ENCODE results near the gene ALCAM. TPM values are rescaled to one million over a fixed set of nuclear protein-coding genes. Genes with fewer than 3 reads are reported as not detected.

The ALCAM gene
- polyA plus RNA-seq, 4 donors: 9.2 to 27.9 (median 12.5) TPM

DNA sequence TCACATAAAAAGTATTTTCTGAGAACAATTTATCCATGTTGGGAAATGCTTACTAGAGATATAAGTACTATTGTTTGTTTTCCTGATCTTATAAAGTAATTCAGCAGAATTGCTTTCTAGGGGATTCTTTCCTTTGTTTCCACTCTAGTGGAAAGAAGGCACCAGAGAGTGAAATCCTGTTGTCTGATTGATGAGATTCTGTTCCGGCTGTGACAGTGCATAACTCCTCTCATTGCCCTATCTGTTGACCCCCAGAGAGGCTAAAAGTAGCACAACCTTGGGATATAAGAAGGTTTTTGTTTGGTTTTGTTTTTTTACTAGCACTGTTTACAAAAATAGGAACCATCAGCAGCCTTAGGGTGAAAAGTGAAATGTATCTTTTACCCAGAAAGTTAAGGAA, 114.1 kb downstream of the ALCAM start:
- no peak overlapping the region for H3K4me3 ChIP-seq (ENCODE audit: low read depth in 1 of 3, low read length in 3 of 3)
- no peaks in the 10 kb centered on the region for H3K36me3 ChIP-seq (ENCODE audit: control insufficient read depth in 3 of 3, insufficient read depth in 2 of 3, low read depth in 1 of 3, low read length in 3 of 3)
- WGBS, 3 donors: 73 to 89% (median 88%) methylated on average over 1 of the region's 1 CpG
- no peaks in the 10 kb centered on the region for H3K27me3 ChIP-seq (ENCODE audit: control insufficient read depth in 3 of 3, insufficient read depth in 3 of 3, low read length in 3 of 3)
- DNase-seq (no peak), FAIRE-seq (no peak)
- no peak overlapping the region for H3K27ac ChIP-seq (ENCODE audit: low read depth in 1 of 3, low read length in 2 of 3)
- H3K4me1 ChIP-seq (ENCODE audit: control insufficient read depth in 3 of 3, insufficient read depth in 2 of 3, low read depth in 1 of 3, low read length in 2 of 3): no peaks in the 10 kb centered on the region
- H3K9me3 ChIP-seq (ENCODE audit: control insufficient read depth in 2 of 2, insufficient read depth in 1 of 2, low read depth in 1 of 2, low read length in 1 of 2): peaks cover 0 to 2% of the 10 kb centered on the region in 2 donors

DNA sequence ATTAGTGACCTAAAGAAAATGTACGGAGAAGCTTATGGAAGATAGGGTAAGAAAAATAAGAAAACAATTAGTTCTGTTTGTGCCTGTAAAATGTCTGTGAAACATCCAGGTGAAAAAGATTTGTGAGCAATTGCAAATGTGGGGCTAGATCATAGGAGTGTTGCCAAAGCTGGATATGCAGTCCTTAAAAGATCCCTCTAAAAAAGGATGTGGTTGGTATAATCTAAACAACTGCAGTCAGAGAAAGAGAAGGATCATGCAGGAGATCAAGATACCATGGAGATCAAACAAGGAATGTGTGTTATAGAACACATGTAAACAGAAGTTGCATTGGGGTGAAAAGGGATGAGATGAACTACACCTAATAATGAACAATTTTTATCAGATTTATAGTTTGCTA, 116.8 kb downstream of the ALCAM start:
- no peaks in the 10 kb centered on the region for H3K27me3 ChIP-seq (ENCODE audit: control insufficient read depth in 3 of 3, insufficient read depth in 3 of 3, low read length in 3 of 3)
- DNase-seq (no peak), FAIRE-seq (no peak)
- H3K4me3 ChIP-seq (ENCODE audit: low read depth in 1 of 3, low read length in 3 of 3): no peak overlapping the region
- WGBS, 3 donors: 49 to 87% (median 52%) methylated on average over 1 of the region's 1 CpG
- no peaks in the 10 kb centered on the region for H3K36me3 ChIP-seq (ENCODE audit: control insufficient read depth in 3 of 3, insufficient read depth in 2 of 3, low read depth in 1 of 3, low read length in 3 of 3)
- no peaks in the 10 kb centered on the region for H3K4me1 ChIP-seq (ENCODE audit: control insufficient read depth in 3 of 3, insufficient read depth in 2 of 3, low read depth in 1 of 3, low read length in 2 of 3)
- H3K9me3 ChIP-seq (ENCODE audit: control insufficient read depth in 2 of 2, insufficient read depth in 1 of 2, low read depth in 1 of 2, low read length in 1 of 2): no peaks in the 10 kb centered on the region
- no peak overlapping the region for H3K27ac ChIP-seq (ENCODE audit: low read depth in 1 of 3, low read length in 2 of 3)

DNA sequence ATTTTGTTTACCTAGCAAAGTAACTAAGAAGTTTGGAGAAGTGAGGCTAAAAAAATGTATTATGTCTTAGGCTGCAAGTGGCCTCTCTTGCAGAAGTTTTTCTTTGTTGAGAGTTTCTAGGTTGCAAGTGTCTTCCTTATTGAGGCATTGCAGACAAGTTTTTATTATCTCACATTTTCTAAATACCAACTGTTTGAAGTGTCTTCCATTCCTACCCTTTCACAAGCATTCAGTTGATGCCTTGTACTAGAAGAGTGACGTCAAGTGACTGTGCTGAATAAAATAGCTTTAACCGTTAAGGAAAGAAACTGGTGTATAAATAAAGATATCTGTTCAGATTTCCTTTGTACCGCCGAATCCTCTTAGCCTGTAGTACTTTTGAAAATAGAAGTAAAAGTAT, 123.3 kb downstream of the ALCAM start:
- H3K27me3 ChIP-seq (ENCODE audit: control insufficient read depth in 3 of 3, insufficient read depth in 3 of 3, low read length in 3 of 3): no peaks in the 10 kb centered on the region
- FAIRE-seq: no peak
- peaks cover 0 to 8% of the 10 kb centered on the region in 2 donors for H3K9me3 ChIP-seq (ENCODE audit: control insufficient read depth in 2 of 2, insufficient read depth in 1 of 2, low read depth in 1 of 2, low read length in 1 of 2)
- no peak for DNase-seq
- H3K4me3 ChIP-seq (ENCODE audit: low read depth in 1 of 3, low read length in 3 of 3): no peak overlapping the region
- no peak overlapping the region for H3K27ac ChIP-seq (ENCODE audit: low read depth in 1 of 3, low read length in 2 of 3)
- H3K36me3 ChIP-seq (ENCODE audit: control insufficient read depth in 3 of 3, insufficient read depth in 2 of 3, low read depth in 1 of 3, low read length in 3 of 3): peaks cover 0 to 3% (median 0%) of the 10 kb centered on the region in 3 donors
- WGBS, 3 donors: 97 to 98% (median 98%) methylated on average over 4 of the region's 4 CpGs
- H3K4me1 ChIP-seq (ENCODE audit: control insufficient read depth in 3 of 3, insufficient read depth in 2 of 3, low read depth in 1 of 3, low read length in 2 of 3): no peaks in the 10 kb centered on the region

DNA sequence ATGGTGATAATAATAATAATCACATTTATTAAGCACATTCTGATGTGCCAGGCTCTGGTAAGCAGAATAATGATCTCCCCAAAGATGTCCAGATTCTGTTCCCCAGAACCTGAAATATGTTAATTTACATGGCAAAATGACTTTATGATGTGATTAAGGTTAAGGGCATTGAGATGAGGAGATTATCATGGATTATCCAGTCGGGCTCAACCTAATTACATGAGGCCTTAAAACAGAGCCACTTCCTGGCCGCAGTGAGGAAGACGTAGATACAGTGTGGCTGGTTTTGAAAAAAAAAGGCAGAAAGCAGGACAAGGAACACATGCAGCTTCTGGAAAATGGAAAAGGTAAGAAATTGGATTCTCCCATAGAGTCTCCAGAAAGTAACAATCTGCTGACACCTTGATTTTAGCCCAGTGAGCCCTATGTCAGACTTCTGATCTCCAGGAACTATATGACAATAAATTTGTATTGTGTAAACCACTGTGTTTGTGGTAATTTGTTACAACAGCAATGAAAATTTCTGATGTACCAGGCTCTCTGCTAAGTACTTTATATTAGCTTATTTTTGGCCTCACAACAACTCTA, 126.7 kb downstream of the ALCAM start:
- DNase-seq (no peak), FAIRE-seq (no peak)
- no peaks in the 10 kb centered on the region for H3K27me3 ChIP-seq (ENCODE audit: control insufficient read depth in 3 of 3, insufficient read depth in 3 of 3, low read length in 3 of 3)
- peaks cover 0 to 8% of the 10 kb centered on the region in 2 donors for H3K9me3 ChIP-seq (ENCODE audit: control insufficient read depth in 2 of 2, insufficient read depth in 1 of 2, low read depth in 1 of 2, low read length in 1 of 2)
- no peak overlapping the region for H3K4me3 ChIP-seq (ENCODE audit: low read depth in 1 of 3, low read length in 3 of 3)
- no peak overlapping the region for H3K27ac ChIP-seq (ENCODE audit: low read depth in 1 of 3, low read length in 2 of 3)
- 90 to 92% (median 90%) methylated on average over 3 of the region's 3 CpGs for WGBS, 3 donors
- H3K4me1 ChIP-seq (ENCODE audit: control insufficient read depth in 3 of 3, insufficient read depth in 2 of 3, low read depth in 1 of 3, low read length in 2 of 3): no peaks in the 10 kb centered on the region
- H3K36me3 ChIP-seq (ENCODE audit: control insufficient read depth in 3 of 3, insufficient read depth in 2 of 3, low read depth in 1 of 3, low read length in 3 of 3): peaks cover 0 to 3% (median 0%) of the 10 kb centered on the region in 3 donors

DNA sequence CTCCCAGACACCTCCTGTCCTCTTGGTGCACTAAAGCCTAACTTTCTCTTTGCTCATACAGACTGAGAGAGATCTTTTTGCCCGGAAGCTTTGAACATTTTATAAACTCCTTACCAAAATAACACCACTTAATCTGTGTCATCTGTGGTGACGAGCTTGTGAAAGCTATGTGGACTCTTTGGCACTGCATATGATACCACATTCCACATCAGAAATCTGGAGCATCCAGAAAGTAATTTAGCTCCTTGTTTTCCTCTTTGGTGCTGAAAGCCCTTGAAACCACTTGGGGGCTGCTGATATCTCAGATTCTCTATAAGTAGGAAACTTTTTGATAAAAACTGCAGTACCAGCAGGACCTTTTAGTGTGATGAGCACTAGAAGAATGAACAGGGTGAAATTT, 128.3 kb downstream of the ALCAM start:
- DNase-seq: no peak
- no peaks in the 10 kb centered on the region for H3K4me1 ChIP-seq (ENCODE audit: control insufficient read depth in 3 of 3, insufficient read depth in 2 of 3, low read depth in 1 of 3, low read length in 2 of 3)
- no peaks in the 10 kb centered on the region for H3K27me3 ChIP-seq (ENCODE audit: control insufficient read depth in 3 of 3, insufficient read depth in 3 of 3, low read length in 3 of 3)
- 77 to 90% (median 88%) methylated on average over 2 of the region's 2 CpGs for WGBS, 3 donors
- peaks cover 0 to 3% (median 0%) of the 10 kb centered on the region in 3 donors for H3K36me3 ChIP-seq (ENCODE audit: control insufficient read depth in 3 of 3, insufficient read depth in 2 of 3, low read depth in 1 of 3, low read length in 3 of 3)
- no peak overlapping the region for H3K27ac ChIP-seq (ENCODE audit: low read depth in 1 of 3, low read length in 2 of 3)
- FAIRE-seq: no peak
- H3K9me3 ChIP-seq (ENCODE audit: control insufficient read depth in 2 of 2, insufficient read depth in 1 of 2, low read depth in 1 of 2, low read length in 1 of 2): peaks cover 0 to 8% of the 10 kb centered on the region in 2 donors
- H3K4me3 ChIP-seq (ENCODE audit: low read depth in 1 of 3, low read length in 3 of 3): no peak overlapping the region

DNA sequence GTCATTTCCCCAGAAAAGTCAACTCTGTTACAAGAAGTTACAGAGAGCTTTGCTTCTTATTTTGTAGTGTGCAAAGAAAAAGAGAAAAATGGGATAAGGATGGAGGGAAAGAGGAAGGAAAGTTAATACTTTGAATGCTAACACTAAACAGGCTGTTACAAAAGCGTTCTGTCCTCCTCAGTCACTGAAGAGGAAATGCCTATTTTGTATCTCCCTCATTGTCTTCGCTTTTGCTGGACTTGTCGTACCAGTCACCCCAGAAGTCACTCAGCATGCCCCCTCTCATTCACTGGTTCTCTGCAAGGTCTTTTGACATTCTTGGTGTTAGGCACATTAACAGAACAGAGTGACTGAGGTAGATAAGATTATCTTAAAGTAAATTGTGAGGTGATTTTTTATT, 129.6 kb downstream of the ALCAM start:
- Histone ChIP-seq H3K27ac (ENCODE audit: low read depth in 1 of 3, low read length in 2 of 3) (no peak overlapping the region), H3K36me3 (ENCODE audit: control insufficient read depth in 3 of 3, insufficient read depth in 2 of 3, low read depth in 1 of 3, low read length in 3 of 3) (no peaks in the 10 kb centered on the region), H3K4me3 (ENCODE audit: low read depth in 1 of 3, low read length in 3 of 3) (no peak overlapping the region), H3K4me1 (ENCODE audit: control insufficient read depth in 3 of 3, insufficient read depth in 2 of 3, low read depth in 1 of 3, low read length in 2 of 3) (no peaks in the 10 kb centered on the region), H3K27me3 (ENCODE audit: control insufficient read depth in 3 of 3, insufficient read depth in 3 of 3, low read length in 3 of 3) (no peaks in the 10 kb centered on the region), H3K9me3 (ENCODE audit: control insufficient read depth in 2 of 2, insufficient read depth in 1 of 2, low read depth in 1 of 2, low read length in 1 of 2) (no peaks in the 10 kb centered on the region)
- FAIRE-seq: no peak
- 83 to 94% (median 90%) methylated on average over 3 of the region's 3 CpGs for WGBS, 3 donors
- no peak for DNase-seq

DNA sequence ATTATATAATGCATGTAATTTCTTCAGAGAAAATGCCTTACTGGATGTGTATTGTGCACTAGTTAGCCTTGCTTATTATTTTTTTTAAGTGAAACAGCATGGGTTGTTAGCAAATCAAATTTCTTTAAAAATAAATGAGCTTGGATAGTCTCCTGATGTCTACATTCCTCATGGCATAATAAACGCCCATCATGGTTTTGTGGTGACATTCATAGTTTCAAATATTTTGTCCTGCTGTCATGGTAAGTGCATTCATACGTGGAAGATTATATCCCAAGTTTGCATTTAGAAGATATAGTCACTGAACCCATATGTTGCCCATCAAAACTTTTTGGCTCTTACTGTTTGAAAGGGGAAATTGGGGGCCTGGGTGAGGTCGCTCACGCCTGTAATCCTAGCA, 130.7 kb downstream of the ALCAM start:
- FAIRE-seq (no peak), DNase-seq (no peak)
- Histone ChIP-seq H3K9me3 (ENCODE audit: control insufficient read depth in 2 of 2, insufficient read depth in 1 of 2, low read depth in 1 of 2, low read length in 1 of 2) (no peaks in the 10 kb centered on the region), H3K4me1 (ENCODE audit: control insufficient read depth in 3 of 3, insufficient read depth in 2 of 3, low read depth in 1 of 3, low read length in 2 of 3) (no peaks in the 10 kb centered on the region), H3K4me3 (ENCODE audit: low read depth in 1 of 3, low read length in 3 of 3) (no peak overlapping the region), H3K36me3 (ENCODE audit: control insufficient read depth in 3 of 3, insufficient read depth in 2 of 3, low read depth in 1 of 3, low read length in 3 of 3) (no peaks in the 10 kb centered on the region), H3K27ac (ENCODE audit: low read depth in 1 of 3, low read length in 2 of 3) (no peak overlapping the region), H3K27me3 (ENCODE audit: control insufficient read depth in 3 of 3, insufficient read depth in 3 of 3, low read length in 3 of 3) (no peaks in the 10 kb centered on the region)
- 87 to 93% (median 91%) methylated on average over 4 of the region's 4 CpGs for WGBS, 3 donors

DNA sequence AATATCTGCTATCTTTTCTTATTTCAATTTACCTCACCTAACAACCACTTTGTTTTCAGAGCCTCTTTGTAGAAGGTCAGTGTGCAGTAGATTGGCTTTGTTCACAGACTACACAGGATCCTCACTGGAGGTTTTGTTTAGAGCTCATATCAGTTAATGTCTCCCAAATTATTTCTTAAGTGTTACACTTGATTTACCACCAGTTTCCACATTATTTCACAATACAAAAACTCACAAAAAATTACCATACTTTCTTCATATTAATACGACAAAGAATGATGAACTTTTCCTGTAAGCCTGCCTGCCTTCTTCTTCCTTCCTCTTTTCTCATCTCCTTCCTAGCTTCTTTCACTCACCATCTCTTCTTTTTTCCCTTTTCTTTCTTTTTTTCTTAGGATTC, 133.3 kb downstream of the ALCAM start:
- Histone ChIP-seq H3K27ac (ENCODE audit: low read depth in 1 of 3, low read length in 2 of 3) (no peak overlapping the region), H3K9me3 (ENCODE audit: control insufficient read depth in 2 of 2, insufficient read depth in 1 of 2, low read depth in 1 of 2, low read length in 1 of 2) (no peaks in the 10 kb centered on the region), H3K4me3 (ENCODE audit: low read depth in 1 of 3, low read length in 3 of 3) (no peak overlapping the region), H3K27me3 (ENCODE audit: control insufficient read depth in 3 of 3, insufficient read depth in 3 of 3, low read length in 3 of 3) (no peaks in the 10 kb centered on the region), H3K4me1 (ENCODE audit: control insufficient read depth in 3 of 3, insufficient read depth in 2 of 3, low read depth in 1 of 3, low read length in 2 of 3) (no peaks in the 10 kb centered on the region), H3K36me3 (ENCODE audit: control insufficient read depth in 3 of 3, insufficient read depth in 2 of 3, low read depth in 1 of 3, low read length in 3 of 3) (no peaks in the 10 kb centered on the region)
- FAIRE-seq (no peak), DNase-seq (no peak)
- WGBS, 3 donors: 0% methylated on average over 1 of the region's 1 CpG

DNA sequence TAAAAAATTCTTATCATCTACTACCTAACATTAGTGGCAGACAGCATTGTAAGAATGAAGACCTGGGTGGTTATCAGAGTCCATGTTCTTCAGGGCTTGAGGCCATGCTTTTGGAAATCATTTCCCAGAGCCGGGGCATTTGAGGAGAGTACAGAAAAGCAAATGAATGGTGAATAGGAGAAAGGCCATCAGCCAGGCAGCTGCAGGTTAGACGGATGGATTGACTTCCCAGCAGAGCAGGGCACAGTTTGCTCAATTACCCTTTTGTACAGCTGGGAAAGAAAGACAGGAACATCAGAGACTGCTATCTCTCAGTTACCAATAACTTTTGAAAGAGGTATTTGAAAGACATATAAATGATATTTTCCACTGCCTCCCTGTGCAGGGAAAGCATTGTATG, 135.6 kb downstream of the ALCAM start:
- Histone ChIP-seq H3K4me1 (ENCODE audit: control insufficient read depth in 3 of 3, insufficient read depth in 2 of 3, low read depth in 1 of 3, low read length in 2 of 3) (no peaks in the 10 kb centered on the region), H3K27me3 (ENCODE audit: control insufficient read depth in 3 of 3, insufficient read depth in 3 of 3, low read length in 3 of 3) (no peaks in the 10 kb centered on the region), H3K36me3 (ENCODE audit: control insufficient read depth in 3 of 3, insufficient read depth in 2 of 3, low read depth in 1 of 3, low read length in 3 of 3) (no peaks in the 10 kb centered on the region), H3K4me3 (ENCODE audit: low read depth in 1 of 3, low read length in 3 of 3) (no peak overlapping the region), H3K9me3 (ENCODE audit: control insufficient read depth in 2 of 2, insufficient read depth in 1 of 2, low read depth in 1 of 2, low read length in 1 of 2) (no peaks in the 10 kb centered on the region), H3K27ac (ENCODE audit: low read depth in 1 of 3, low read length in 2 of 3) (no peak overlapping the region)
- 64 to 84% (median 80%) methylated on average over 2 of the region's 2 CpGs for WGBS, 3 donors
- no peak for FAIRE-seq
- DNase-seq: no peak

All from small intestine (tissue), 7 donors.